ENCODE measurements around the gene GBGT1. TPM values are rescaled to one million over a fixed set of nuclear protein-coding genes. Genes with fewer than 3 reads are reported as not detected.
"Not testable (repeated sequence)": the region's sequence is repeated elsewhere in the genome, so short reads cannot be mapped to it uniquely, and the experiment has no call there.

Gene GBGT1
- total RNA-seq, 1 donor from 2014 or later: 98.4 TPM

DNA sequence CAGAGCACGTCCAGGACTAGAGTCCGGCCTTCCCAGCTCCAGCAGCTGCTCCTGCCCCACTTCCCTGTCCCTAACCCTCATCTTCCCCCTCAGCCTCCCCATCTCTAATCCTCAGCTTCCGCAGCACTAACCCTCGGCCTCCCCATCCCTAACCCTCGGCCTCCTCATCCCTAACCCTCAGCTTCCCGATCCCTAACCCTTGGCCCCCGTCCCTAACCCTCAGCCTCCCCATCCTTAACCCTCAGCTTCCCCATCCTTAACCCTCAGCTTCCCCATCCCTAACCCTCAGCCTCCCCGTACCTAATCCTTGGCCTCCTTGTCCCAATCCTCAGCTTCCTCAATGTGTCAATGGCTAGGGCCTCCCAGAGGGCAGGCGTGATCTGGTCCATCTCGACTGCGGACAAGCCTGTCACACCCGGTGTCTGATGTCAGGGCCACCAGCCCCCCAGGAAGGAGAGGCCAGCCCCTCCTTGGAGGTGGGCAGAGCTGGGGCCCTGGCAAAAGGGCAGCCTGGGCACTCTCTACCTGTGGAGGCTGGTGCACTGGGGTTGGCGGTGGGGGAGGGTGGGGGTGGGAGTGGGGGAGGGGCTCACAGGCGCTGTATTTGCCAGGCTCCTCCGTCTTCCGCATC is 43.9 kb upstream of the GBGT1 start:
- Mint-ChIP-seq H3K4me1 (ENCODE audit: unreplicated experiment) (no peaks in the 10 kb centered on the region), H3K27me3 (ENCODE audit: unreplicated experiment) (peaks cover 12% of the 10 kb centered on the region), H3K4me3 (ENCODE audit: unreplicated experiment) (no peak overlapping the region), H3K27ac (ENCODE audit: unreplicated experiment) (no peak overlapping the region), H3K36me3 (ENCODE audit: low read depth, unreplicated experiment) (no peaks in the 10 kb centered on the region), H3K9me3 (ENCODE audit: unreplicated experiment) (no peaks in the 10 kb centered on the region)
- no peak for DNase-seq (ENCODE audit: low spot score)
- TF ChIP-seq, protein P1, sequence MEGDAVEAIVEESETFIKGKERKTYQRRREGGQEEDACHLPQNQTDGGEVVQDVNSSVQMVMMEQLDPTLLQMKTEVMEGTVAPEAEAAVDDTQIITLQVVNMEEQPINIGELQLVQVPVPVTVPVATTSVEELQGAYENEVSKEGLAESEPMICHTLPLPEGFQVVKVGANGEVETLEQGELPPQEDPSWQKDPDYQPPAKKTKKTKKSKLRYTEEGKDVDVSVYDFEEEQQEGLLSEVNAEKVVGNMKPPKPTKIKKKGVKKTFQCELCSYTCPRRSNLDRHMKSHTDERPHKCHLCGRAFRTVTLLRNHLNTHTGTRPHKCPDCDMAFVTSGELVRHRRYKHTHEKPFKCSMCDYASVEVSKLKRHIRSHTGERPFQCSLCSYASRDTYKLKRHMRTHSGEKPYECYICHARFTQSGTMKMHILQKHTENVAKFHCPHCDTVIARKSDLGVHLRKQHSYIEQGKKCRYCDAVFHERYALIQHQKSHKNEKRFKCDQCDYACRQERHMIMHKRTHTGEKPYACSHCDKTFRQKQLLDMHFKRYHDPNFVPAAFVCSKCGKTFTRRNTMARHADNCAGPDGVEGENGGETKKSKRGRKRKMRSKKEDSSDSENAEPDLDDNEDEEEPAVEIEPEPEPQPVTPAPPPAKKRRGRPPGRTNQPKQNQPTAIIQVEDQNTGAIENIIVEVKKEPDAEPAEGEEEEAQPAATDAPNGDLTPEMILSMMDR (IDR thresholded peaks at IDR 0.05; ENCODE audit: unreplicated experiment): no peak

DNA sequence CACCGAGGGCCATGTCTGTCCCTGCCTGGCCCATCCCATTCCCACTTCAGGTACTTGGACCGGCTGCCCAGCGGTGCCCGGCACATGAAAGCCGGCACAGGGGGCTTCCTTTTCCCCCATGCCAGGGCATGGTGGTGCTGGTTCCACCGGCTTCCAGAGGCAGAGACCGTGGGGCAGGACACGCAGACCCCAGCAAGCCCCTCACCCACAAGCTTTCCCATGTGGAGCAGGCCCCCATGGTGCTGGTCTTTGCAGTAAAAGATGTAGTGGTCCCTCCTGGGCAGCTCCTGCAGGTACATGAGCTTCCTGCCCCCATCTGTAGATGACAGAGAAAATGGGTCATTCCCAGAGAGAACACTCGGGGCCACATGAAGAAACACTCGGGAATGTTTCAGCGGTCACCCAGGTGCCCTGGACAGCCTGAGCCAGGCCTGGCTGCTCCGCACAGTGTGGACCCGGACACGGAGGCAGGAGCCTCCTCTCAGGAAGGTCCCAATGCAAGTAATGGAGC is 43.4 kb upstream of the GBGT1 start:
- Mint-ChIP-seq H3K27me3 (ENCODE audit: unreplicated experiment) (peaks cover 12% of the 10 kb centered on the region), H3K9me3 (ENCODE audit: unreplicated experiment) (no peaks in the 10 kb centered on the region), H3K4me1 (ENCODE audit: unreplicated experiment) (no peaks in the 10 kb centered on the region), H3K4me3 (ENCODE audit: unreplicated experiment) (no peak overlapping the region), H3K27ac (ENCODE audit: unreplicated experiment) (no peak overlapping the region), H3K36me3 (ENCODE audit: low read depth, unreplicated experiment) (no peaks in the 10 kb centered on the region)
- no peak for DNase-seq (ENCODE audit: low spot score)
- TF ChIP-seq, protein P1 (IDR thresholded peaks at IDR 0.05; ENCODE audit: unreplicated experiment): no peak

DNA sequence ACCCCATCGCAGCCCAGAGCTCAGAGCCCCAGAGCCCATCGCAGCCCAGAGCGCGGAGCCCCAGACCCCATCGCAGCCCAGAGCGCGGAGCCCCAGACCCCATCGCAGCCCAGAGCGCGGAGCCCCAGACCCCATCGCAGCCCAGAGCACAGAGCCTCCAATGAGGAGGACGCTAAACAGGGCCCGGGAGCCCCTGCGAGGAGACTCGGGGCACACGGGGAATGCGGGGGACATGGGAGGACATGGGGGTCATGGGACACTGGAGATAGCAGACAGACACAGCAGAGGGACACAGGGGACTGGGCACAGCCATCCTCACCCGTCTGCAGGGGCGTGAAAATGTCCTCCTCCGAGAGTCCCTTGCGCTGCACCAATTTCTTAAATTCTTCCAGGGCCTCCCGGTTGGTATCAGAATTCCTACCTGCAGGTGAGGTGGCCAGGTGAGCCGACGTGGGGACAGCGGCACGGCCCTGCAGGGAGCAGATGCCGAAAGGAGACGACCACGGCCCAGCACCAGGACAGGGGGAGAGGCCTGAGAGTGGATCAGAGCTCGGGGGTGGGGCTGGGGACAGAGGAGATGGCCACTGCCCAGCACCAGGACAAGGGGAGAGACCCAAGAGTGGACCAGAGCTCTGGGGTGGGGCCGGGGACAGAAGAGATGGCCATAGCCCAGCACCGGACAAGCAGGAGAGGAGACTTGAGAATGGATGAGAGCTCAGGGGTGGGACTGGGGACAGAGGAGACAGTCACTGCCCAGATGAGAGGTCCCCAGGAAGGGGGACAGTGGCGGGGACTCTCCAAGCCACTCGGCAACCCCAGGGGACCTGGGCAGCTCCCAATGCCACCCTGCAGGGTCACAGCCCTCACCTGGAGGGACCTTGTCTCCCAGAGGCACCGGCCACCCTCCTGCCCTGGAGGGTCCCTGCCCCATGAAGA is 42.5 kb upstream of the GBGT1 start:
- no peaks in the 10 kb centered on the region for H3K36me3 Mint-ChIP-seq (ENCODE audit: low read depth, unreplicated experiment)
- no peak overlapping the region for H3K27ac Mint-ChIP-seq (ENCODE audit: unreplicated experiment)
- H3K4me3 Mint-ChIP-seq (ENCODE audit: unreplicated experiment): no peak overlapping the region
- TF ChIP-seq, protein P1 (IDR thresholded peaks at IDR 0.05; ENCODE audit: unreplicated experiment): no peak
- peaks cover 11% of the 10 kb centered on the region for H3K27me3 Mint-ChIP-seq (ENCODE audit: unreplicated experiment)
- no peak for DNase-seq (ENCODE audit: low spot score)
- H3K4me1 Mint-ChIP-seq (ENCODE audit: unreplicated experiment): no peaks in the 10 kb centered on the region
- H3K9me3 Mint-ChIP-seq (ENCODE audit: unreplicated experiment): no peaks in the 10 kb centered on the region

DNA sequence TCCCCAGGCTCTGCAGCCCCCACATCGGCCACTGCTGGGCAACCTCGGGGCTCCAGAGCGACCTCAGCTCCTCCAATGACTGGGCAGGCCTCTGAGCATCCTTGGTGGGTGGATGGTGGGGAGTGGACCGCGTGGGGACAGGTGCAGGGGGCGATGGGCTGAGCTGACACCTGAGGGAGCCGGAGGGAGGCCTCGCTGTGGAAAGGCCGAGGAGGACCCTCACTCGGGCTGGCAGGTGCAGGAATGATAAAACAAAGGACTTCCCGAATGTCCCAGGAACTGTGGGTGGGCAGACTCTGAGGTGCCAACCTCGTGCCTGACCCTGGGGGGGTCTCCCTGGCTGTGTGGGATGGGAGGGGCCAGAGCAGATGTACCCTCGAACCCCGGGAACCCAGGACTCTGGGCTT is 41.8 kb upstream of the GBGT1 start:
- not testable (repeated sequence) for H3K4me3 Mint-ChIP-seq (ENCODE audit: unreplicated experiment); DNase-seq (ENCODE audit: low spot score); H3K9me3 Mint-ChIP-seq (ENCODE audit: unreplicated experiment); H3K27me3 Mint-ChIP-seq (ENCODE audit: unreplicated experiment); H3K27ac Mint-ChIP-seq (ENCODE audit: unreplicated experiment); H3K36me3 Mint-ChIP-seq (ENCODE audit: low read depth, unreplicated experiment); H3K4me1 Mint-ChIP-seq (ENCODE audit: unreplicated experiment)

DNA sequence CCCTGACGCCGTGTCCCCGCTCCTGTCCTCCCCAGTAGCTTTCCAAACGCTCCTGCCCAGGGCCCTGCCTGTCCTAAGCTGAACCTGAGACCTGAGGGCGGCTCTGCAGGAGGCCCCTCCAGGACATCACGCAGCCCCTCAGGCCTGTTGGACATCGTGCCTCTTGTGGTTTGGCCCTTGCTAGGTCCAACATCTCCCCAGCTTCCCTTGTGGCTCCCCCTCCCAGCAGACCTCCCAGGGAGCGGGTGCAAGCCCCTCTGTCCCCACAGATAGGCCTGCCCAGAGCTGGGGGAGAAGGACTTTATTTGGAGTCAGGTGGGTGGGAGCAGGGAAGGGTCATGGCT is 41.3 kb upstream of the GBGT1 start:
- DNase-seq (ENCODE audit: low spot score): no peak
- Mint-ChIP-seq H3K4me3 (ENCODE audit: unreplicated experiment) (no peak overlapping the region), H3K9me3 (ENCODE audit: unreplicated experiment) (no peaks in the 10 kb centered on the region), H3K27ac (ENCODE audit: unreplicated experiment) (no peak overlapping the region), H3K4me1 (ENCODE audit: unreplicated experiment) (no peaks in the 10 kb centered on the region), H3K27me3 (ENCODE audit: unreplicated experiment) (peaks cover 6% of the 10 kb centered on the region), H3K36me3 (ENCODE audit: low read depth, unreplicated experiment) (no peaks in the 10 kb centered on the region)
- TF ChIP-seq, protein P1 (IDR thresholded peaks at IDR 0.05; ENCODE audit: unreplicated experiment): no peak

Data from endothelial cell (in vitro differentiated cells).